GM12801 (cell line): ENCODE results near the gene RPL12.

Experiments
- TF ChIP-seq, protein P1 (sequence below): IDR thresholded peaks from one replicate; pipeline ENCODE4 v1.5.1; 2011; ENCODE audit warnings: control low read depth; ENCODE audit not compliant: insufficient read length; ENCODE audit errors: extremely low read depth

RPL12 gene

GRCh38 chr9:127411122-127411521 lies 40.1 kb downstream of the RPL12 start:
- TF ChIP-seq, protein P1, sequence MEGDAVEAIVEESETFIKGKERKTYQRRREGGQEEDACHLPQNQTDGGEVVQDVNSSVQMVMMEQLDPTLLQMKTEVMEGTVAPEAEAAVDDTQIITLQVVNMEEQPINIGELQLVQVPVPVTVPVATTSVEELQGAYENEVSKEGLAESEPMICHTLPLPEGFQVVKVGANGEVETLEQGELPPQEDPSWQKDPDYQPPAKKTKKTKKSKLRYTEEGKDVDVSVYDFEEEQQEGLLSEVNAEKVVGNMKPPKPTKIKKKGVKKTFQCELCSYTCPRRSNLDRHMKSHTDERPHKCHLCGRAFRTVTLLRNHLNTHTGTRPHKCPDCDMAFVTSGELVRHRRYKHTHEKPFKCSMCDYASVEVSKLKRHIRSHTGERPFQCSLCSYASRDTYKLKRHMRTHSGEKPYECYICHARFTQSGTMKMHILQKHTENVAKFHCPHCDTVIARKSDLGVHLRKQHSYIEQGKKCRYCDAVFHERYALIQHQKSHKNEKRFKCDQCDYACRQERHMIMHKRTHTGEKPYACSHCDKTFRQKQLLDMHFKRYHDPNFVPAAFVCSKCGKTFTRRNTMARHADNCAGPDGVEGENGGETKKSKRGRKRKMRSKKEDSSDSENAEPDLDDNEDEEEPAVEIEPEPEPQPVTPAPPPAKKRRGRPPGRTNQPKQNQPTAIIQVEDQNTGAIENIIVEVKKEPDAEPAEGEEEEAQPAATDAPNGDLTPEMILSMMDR = no peak

- TF ChIP-seq, protein P1 = no peak
Measured at GRCh38 chr9:127407492-127407843, 43.7 kb downstream of the RPL12 start.

DNA sequence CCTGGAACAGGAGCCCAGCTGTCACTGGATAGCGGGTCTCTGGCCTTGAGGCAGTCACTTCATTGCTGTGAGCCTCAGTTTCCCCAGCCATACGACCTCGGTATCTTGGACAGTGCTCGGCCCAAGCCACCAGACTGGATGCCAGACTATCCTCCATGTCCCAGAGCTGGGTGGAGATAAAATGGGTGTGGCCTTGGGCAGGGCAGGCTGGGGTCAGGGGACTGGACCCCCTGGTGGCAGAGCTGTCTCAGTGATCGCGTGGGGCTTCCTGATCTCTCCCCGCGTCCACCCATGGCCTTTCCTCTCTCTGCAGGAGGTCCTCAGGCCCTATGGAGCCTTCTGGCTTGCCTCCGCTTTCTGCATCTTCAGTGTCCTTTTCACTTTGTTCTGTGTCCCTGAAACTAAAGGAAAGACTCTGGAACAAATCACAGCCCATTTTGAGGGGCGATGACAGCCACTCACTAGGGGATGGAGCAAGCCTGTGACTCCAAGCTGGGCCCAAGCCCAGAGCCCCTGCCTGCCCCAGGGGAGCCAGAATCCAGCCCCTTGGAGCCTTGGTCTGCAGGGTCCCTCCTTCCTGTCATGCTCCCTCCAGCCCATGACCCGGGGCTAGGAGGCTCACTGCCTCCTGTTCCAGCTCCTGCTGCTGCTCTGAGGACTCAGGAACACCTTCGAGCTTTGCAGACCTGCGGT lies 44.3 kb downstream of the RPL12 start:
- TF ChIP-seq, protein P1 = no peak

DNA sequence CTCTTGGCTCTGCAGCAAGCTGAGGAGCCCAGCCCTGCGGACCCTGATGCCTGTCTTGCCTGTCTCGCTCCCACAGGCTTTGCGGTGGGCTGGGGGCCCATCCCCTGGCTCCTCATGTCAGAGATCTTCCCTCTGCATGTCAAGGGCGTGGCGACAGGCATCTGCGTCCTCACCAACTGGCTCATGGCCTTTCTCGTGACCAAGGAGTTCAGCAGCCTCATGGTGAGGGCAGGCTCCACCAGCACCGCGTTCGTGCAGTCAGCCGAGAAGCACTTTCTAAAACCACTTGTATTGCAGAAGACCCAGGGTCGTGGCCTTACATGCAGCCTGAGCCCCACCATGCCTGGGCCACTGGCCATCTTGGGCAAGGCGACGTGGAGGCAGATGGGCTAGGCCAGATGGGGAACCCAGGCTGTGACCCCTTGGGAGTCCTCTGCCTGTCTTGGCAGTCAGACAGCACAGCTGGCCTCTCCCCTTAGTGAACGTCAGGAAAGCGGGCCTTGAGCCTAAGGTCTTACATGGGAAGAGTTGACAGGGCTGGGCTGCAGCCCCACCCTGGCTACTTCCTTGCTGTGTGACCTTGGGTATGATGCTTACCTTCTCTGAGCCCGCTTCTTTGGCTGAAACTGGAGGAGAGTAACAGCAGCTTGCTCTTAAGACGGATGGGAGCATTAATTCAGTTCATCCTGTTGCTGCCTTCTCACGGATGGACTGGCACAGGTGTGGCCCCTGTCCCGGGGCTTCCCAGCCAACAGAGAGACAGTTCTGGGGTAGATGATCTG lies 45.7 kb downstream of the RPL12 start:
- TF ChIP-seq, protein P1 = no peak

- TF ChIP-seq, protein P1 = no peak
Measured at GRCh38 chr9:127404631-127405030, 46.6 kb downstream of the RPL12 start.

GRCh38 chr9:127403507-127404192 lies 47.6 kb downstream of the RPL12 start:
- TF ChIP-seq, protein P1 = no peak

GRCh38 chr9:127402401-127403090 lies 48.7 kb downstream of the RPL12 start:
- TF ChIP-seq, protein P1 = no peak
